Adipocyte (in vitro differentiated cells): Measurements from ENCODE around the gene CTAGE4.
"Not testable (repeated sequence)": the region's sequence is repeated elsewhere in the genome, so short reads cannot be mapped to it uniquely, and the experiment has no call there.

ENCODE experiments used
- DNase-seq: peaks from one replicate; pipeline ENCODE4 v3.0.0-alpha.2; 2015; ENCODE audit warnings: low read depth
- H3K27me3 ChIP-seq: replicated peaks from 2 replicates; pipeline ENCODE4 v1.7.0; 2013; ENCODE audit warnings: mild to moderate bottlenecking, low read length, moderate library complexity; ENCODE audit not compliant: control insufficient read depth, insufficient read depth
- H3K36me3 ChIP-seq: 2 replicates; pipeline ENCODE4 v1.7.0; 2013; ENCODE audit warnings: low read length, mild to moderate bottlenecking, moderate library complexity; ENCODE audit not compliant: control insufficient read depth, insufficient read depth, severe bottlenecking
- H3K4me1 ChIP-seq: 2 replicates; pipeline ENCODE4 v1.7.0; 2013; ENCODE audit warnings: mild to moderate bottlenecking, low read length, moderate library complexity; ENCODE audit not compliant: control insufficient read depth, insufficient read depth
- H3K4me3 ChIP-seq: 2 replicates; pipeline ENCODE4 v1.7.0; 2013; ENCODE audit warnings: mild to moderate bottlenecking, low read length, moderate library complexity
- H3K9ac ChIP-seq: 2 replicates; pipeline ENCODE4 v1.7.0; 2013; ENCODE audit warnings: mild to moderate bottlenecking, low read length, moderate library complexity
- H3K9me3 ChIP-seq: 2 replicates; pipeline ENCODE4 v1.7.0; 2013; ENCODE audit warnings: mild to moderate bottlenecking, low read length, moderate library complexity; ENCODE audit not compliant: control insufficient read depth

The CTAGE4 gene, protein sequence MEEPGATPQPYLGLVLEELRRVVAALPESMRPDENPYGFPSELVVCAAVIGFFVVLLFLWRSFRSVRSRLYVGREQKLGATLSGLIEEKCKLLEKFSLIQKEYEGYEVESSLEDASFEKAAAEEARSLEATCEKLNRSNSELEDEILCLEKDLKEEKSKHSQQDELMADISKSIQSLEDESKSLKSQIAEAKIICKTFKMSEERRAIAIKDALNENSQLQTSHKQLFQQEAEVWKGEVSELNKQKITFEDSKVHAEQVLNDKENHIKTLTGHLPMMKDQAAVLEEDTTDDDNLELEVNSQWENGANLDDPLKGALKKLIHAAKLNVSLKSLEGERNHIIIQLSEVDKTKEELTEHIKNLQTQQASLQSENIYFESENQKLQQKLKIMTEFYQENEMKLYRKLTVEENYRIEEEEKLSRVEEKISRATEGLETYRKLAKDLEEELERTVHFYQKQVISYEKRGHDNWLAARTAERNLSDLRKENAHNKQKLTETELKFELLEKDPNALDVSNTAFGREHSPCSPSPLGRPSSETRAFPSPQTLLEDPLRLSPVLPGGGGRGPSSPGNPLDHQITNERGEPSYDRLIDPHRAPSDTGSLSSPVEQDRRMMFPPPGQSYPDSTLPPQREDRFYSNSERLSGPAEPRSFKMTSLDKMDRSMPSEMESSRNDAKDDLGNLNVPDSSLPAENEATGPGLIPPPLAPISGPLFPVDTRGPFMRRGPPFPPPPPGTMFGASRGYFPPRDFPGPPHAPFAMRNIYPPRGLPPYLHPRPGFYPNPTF

DNA sequence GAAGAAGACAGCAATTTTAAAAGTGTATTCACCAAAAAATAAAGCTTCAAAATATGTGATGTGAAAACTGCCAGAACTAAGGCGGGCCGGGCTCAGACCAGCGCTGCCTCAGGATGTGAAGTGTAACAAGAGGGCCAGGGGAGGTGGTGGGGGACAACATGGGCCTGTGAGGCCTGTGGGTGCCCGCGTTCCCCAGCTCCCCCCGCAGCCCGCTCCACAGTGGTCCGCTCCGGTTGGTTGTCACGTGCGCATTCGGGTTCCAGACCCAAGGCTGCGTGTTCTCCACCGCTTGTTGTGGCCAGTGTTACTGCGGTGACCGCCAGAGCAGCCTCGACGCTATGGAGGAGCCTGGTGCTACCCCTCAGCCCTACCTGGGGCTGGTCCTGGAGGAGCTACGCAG, at the start of gene CTAGE4:
Gene CTAGE4, plus strand, starts transcription at position 301 of the 400 bp plus-strand sequence. Its CDS starts 38 bp downstream, at position 339.
- H3K9me3 ChIP-seq, H3K27me3 ChIP-seq, H3K4me3 ChIP-seq, H3K36me3 ChIP-seq, H3K9ac ChIP-seq, DNase-seq, H3K4me1 ChIP-seq: not testable (repeated sequence)

DNA sequence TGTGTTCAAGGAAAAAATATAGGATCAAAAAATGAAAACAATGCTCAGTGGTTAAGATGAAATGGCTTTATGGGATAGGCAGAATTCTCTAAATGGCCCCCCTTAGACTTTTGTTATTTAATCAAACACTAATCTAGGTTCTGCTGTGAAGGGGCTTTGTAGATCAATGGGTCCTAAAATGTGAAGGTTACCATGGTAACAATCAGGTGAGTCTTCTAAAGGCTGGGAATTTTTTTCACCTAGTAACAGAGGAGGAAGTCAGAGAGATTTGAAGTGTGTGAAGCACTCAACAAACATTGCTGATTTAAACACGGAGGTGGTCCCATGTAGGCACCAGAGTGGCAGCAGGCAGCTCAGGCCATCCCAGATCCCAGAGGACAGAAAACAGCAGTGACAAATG, 49.1 kb upstream of the CTAGE4 start:
- Histone ChIP-seq H3K4me1 (no peaks in the 10 kb centered on the region), H3K9me3 (no peaks in the 10 kb centered on the region), H3K27me3 (no peaks in the 10 kb centered on the region), H3K36me3 (no peaks in the 10 kb centered on the region), H3K9ac (no peak overlapping the region), H3K4me3 (no peak overlapping the region)
- DNase-seq: no peak

DNA sequence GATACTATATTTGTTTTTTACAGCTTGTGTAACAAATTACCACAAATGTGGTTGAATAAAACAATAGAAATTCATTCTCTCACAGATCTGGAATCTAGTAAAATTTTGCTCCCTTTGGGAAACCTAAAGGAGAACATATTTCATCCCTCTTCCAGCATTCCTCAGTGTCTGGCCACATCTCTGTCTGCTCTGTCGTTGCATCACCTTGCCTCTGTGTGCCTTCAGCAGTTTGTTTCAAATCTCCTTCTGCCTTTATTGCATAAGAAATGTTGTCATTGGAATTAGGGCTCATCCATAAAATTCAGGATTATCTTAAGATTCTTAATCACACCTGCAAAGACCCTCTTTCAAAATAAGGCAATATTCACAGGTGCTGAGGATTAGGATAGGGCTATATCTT, 45.8 kb upstream of the CTAGE4 start:
- no peaks in the 10 kb centered on the region for H3K36me3 ChIP-seq
- no peaks in the 10 kb centered on the region for H3K27me3 ChIP-seq
- no peak overlapping the region for H3K9ac ChIP-seq
- no peak overlapping the region for H3K4me3 ChIP-seq
- no peaks in the 10 kb centered on the region for H3K4me1 ChIP-seq
- DNase-seq: peak; percentile 17
- H3K9me3 ChIP-seq: peaks cover 6% of the 10 kb centered on the region

DNA sequence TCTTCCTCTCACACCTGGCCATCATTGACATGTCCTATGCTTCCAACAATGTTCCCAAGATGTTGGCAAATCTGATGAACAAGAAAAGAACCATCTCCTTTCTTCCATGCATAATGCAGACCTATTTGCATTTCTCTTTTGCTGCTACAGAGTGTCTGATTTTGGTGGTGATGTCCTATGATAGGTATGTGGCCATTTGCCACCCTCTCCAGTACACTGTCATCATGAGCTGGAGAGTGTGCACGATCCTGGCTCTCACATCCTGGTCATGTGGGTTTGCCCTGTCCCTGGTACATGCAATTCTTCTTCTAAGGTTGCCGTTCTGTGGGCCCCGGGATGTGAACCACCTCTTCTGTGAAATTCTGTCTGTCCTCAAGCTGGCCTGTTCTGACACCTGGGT, 41.1 kb upstream of the CTAGE4 start:
- Histone ChIP-seq H3K4me1 (no peaks in the 10 kb centered on the region), H3K27me3 (no peaks in the 10 kb centered on the region), H3K9ac (no peak overlapping the region), H3K9me3 (peaks cover 12% of the 10 kb centered on the region), H3K4me3 (no peak overlapping the region), H3K36me3 (no peaks in the 10 kb centered on the region)
- no peak for DNase-seq

DNA sequence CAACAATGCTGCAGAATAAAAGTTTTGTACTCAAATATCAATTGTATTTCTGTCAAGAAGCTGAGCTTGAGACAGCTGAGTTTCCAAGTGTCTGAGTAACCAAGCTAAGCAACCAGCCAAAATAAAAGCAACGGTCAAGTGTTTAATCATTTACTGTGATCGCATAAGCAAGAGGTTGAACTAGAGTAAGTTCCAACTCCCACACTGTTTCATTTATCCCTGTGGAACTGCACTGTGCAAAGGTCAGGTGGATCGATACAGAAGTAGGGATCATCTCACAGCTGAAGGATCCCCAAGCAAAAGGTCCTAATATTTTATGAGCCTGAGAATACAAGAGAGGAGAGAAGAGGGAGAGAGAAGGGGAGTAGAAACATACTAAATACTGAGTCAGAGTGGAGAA, 38.8 kb upstream of the CTAGE4 start:
- no peak overlapping the region for H3K9ac ChIP-seq
- DNase-seq: no peak
- peaks cover 33% of the 10 kb centered on the region for H3K9me3 ChIP-seq
- no peaks in the 10 kb centered on the region for H3K36me3 ChIP-seq
- H3K4me3 ChIP-seq: no peak overlapping the region
- no peaks in the 10 kb centered on the region for H3K27me3 ChIP-seq
- H3K4me1 ChIP-seq: no peaks in the 10 kb centered on the region

DNA sequence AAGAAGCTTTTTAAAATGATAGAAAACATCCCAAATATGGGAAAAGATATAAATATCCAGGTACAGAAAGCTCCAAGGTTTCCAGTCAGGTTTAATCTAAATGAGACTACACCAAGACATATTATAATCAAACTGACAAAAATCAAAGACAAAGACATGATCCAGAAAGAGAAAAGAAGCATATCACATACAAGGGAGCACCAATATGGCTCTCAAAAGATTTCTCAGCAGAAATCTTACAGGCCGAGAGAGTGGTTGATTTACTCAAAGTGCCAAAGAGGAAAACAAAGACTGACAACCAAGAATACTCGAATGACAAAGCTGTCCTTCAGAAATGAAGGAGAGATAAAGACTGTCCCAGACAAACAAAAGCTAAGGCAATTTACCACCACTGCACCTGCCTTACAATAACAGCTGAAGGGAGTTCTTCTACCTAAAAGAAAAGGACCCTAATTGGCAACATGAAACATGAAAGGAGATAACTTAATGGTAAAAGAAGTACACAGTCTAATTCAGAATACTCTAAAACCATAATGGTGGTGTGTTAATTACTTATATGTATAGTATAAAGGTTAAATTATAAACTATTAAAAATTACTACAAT, 34.9 kb upstream of the CTAGE4 start:
- H3K9me3 ChIP-seq: peaks cover 43% of the 10 kb centered on the region
- no peak overlapping the region for H3K4me3 ChIP-seq

DNA sequence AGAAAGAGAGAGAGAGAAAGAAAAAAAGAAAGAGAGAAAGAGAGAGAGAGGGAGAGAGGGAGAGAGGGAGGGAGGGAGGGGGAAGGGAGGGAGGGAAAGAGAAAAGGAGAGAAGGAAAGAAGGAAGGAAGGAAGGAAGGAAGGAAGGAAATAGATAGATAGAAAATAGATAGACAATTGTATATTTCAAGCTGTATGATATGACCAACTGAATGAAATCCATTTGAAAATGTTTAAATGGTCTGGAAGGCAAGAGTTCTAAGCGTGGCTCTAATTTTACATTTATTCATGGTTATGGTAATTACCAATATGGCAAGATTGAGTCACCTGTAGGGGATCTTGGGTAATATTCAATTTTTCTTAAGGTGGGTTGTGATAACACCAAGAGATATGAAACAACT, 24.4 kb upstream of the CTAGE4 start:
- DNase-seq: no peak
- no peaks in the 10 kb centered on the region for H3K4me1 ChIP-seq
- H3K27me3 ChIP-seq: no peaks in the 10 kb centered on the region
- H3K36me3 ChIP-seq: no peaks in the 10 kb centered on the region
- H3K9ac ChIP-seq: no peak overlapping the region
- no peaks in the 10 kb centered on the region for H3K9me3 ChIP-seq
- no peak overlapping the region for H3K4me3 ChIP-seq

More for the DNA sequence above, 34.9 kb upstream of the CTAGE4 start:
- Histone ChIP-seq H3K4me1 (no peaks in the 10 kb centered on the region), H3K36me3 (no peaks in the 10 kb centered on the region), H3K27me3 (no peaks in the 10 kb centered on the region), H3K9ac (no peak overlapping the region)
- DNase-seq: no peak

DNA sequence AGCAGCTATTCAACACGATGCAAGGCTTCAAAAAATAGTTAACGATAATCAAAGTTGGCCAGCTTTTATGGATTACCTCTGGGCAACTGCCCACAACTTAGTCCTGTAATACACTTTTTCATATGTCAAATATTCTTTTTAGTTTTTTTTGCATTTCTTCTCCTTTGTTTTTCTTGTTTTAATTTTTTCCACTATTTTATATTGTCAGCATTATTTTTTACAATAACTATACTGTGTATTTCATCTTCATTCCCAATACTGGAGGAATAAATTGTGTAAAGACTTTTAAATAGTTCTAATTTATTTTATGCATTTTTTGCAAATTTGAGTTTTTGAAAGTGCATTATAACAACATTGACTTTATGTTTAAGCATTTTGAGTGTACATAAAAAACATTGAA, 18.5 kb upstream of the CTAGE4 start:
- Histone ChIP-seq H3K9me3 (no peaks in the 10 kb centered on the region), H3K4me3 (no peak overlapping the region), H3K4me1 (no peaks in the 10 kb centered on the region), H3K36me3 (no peaks in the 10 kb centered on the region), H3K9ac (no peak overlapping the region), H3K27me3 (no peaks in the 10 kb centered on the region)
- no peak for DNase-seq

DNA sequence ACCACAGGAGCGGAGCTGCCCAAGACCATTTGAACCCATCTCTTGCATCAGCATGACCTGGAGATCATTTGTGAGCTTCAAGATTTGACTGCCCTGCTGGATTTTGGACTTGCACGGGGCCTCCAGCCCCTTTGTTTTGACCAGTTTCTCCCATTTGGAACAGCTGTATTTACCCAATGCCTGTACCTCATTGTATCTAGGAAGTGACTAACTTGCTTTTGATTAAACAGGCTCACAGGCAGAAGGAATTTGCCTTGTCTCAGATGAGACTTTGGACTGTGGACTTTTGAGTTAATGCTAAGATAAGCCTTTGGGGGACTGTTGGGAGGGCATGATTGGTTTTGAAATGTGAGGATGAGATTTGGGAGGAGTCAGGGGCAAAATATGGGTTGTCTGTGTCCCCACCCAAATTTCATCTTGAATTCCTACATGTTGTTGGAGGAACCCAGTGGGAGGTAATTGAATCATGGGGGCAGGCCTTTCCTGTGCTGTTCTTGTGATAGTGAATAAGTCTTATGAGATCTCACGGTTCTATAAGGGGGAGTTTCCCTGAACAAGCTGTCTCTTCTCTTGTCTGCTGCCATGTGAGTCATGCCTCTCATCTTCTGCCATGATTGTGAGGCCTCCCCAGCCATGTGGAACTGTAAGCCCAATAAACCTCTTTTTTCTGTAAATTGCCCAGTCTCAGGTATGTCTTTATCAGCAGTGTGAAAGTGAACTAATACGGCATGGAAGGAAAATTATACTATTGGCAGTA, 11.5 kb upstream of the CTAGE4 start:
- not testable (repeated sequence) for H3K36me3 ChIP-seq, DNase-seq, H3K4me1 ChIP-seq, H3K4me3 ChIP-seq, H3K9ac ChIP-seq, H3K9me3 ChIP-seq, H3K27me3 ChIP-seq

DNA sequence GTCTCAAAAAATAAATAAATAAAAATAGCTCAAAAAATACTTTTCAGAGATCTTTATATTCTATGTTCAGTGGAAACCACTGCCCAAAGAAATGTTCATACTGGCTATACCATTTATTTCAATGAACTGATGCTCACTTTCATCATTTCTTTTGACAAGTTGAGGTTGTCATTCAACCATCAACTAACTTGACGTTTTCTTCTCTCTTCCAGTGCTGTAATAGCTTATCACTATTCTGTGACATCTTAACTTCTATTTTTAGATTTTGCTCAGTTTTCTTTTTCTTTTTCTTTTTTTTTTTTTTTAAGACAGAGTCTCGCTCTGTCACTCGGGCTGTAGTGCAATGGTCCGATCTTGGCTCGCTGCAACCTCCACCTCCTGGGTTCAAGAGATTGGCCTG, 8.7 kb upstream of the CTAGE4 start:
- Histone ChIP-seq H3K4me3 (no peak overlapping the region), H3K36me3 (no peaks in the 10 kb centered on the region), H3K27me3 (peaks cover 2% of the 10 kb centered on the region), H3K9ac (no peak overlapping the region), H3K4me1 (no peaks in the 10 kb centered on the region), H3K9me3 (no peaks in the 10 kb centered on the region)
- DNase-seq: no peak
